Neural progenitor cell (in vitro differentiated cells): ENCODE measurements around the gene HYPK. TPM values are rescaled to one million over a fixed set of nuclear protein-coding genes. Genes with fewer than 3 reads are reported as not detected.
A peak's percentile ranks its signal among the peaks of the same experiment; 100 is the strongest.

ENCODE experiments used
- DNase-seq: peaks from one replicate; pipeline ENCODE4 v3.0.0-alpha.2; 2016; ENCODE audit warnings: low spot score
- H2AFZ ChIP-seq: fragments of 200-600 bp; sonication (generic); replicated peaks from 2 replicates; pipeline ENCODE4 v1.6.1; 2016; ENCODE audit warnings: antibody characterized with exemption
- H3F3A ChIP-seq: fragments of 200-600 bp; sonication (generic); 2 replicates; pipeline ENCODE4 v1.6.1; 2016; ENCODE audit warnings: antibody characterized with exemption, low read depth
- H3K27ac ChIP-seq: fragments of 200-600 bp; sonication (generic); 2 replicates; pipeline ENCODE4 v1.5.1; 2016; ENCODE audit warnings: mild to moderate bottlenecking
- H3K27me3 ChIP-seq: fragments of 200-600 bp; sonication (generic); 2 replicates; pipeline ENCODE4 v1.6.1; 2016; ENCODE audit warnings: mild to moderate bottlenecking, moderate library complexity
- H3K36me3 ChIP-seq: fragments of 200-600 bp; sonication (generic); 2 replicates; pipeline ENCODE4 v1.5.1; 2016
- H3K4me1 ChIP-seq: fragments of 200-600 bp; sonication (generic); 2 replicates; pipeline ENCODE4 v1.6.1; 2016; ENCODE audit warnings: mixed run types
- H3K4me2 ChIP-seq: fragments of 200-600 bp; sonication (generic); 2 replicates; pipeline ENCODE4 v1.6.1; 2016
- H3K4me3 ChIP-seq: fragments of 200-600 bp; sonication (generic); 2 replicates; pipeline ENCODE4 v1.5.1; 2016
- H3K79me2 ChIP-seq: fragments of 200-600 bp; sonication (generic); 2 replicates; pipeline ENCODE4 v1.6.1; 2016; ENCODE audit warnings: low read depth
- H3K9ac ChIP-seq: fragments of 200-600 bp; sonication (generic); 2 replicates; pipeline ENCODE4 v1.6.1; 2016
- H3K9me3 ChIP-seq: fragments of 200-600 bp; sonication (generic); 2 replicates; pipeline ENCODE4 v1.5.1; 2016; ENCODE audit warnings: low read depth
- H4K20me1 ChIP-seq: fragments of 200-600 bp; sonication (generic); 2 replicates; pipeline ENCODE4 v1.6.1; 2016; ENCODE audit warnings: low read depth
- H3K27ac Mint-ChIP-seq: 3 replicates; pipeline ENCODE4 v1.8.0; 2021; ENCODE audit warnings: mixed read lengths
- H3K27me3 Mint-ChIP-seq: 2 replicates; pipeline ENCODE4 v1.8.0; 2022; ENCODE audit warnings: low read depth, mild to moderate bottlenecking, inconsistent platforms, moderate library complexity, mixed read lengths; ENCODE audit not compliant: insufficient read depth
- H3K36me3 Mint-ChIP-seq: 3 replicates; pipeline ENCODE4 v1.8.0; 2021; ENCODE audit warnings: mixed read lengths
- H3K4me1 Mint-ChIP-seq: 3 replicates; pipeline ENCODE4 v1.8.0; 2021; ENCODE audit warnings: mixed read lengths
- H3K4me3 Mint-ChIP-seq: 3 replicates; pipeline ENCODE4 v1.8.0; 2021; ENCODE audit warnings: mild to moderate bottlenecking, moderate library complexity, mixed read lengths
- H3K9me3 Mint-ChIP-seq: 3 replicates; pipeline ENCODE4 v1.8.0; 2020; ENCODE audit warnings: mixed read lengths
- EZH2 ChIP-seq: fragments of 200-600 bp; sonication (generic); IDR thresholded peaks from 2 replicates; pipeline ENCODE4 v1.6.1; 2017; ENCODE audit warnings: antibody characterized with exemption, mild to moderate bottlenecking, moderate library complexity
- EZH2phosphoT487 ChIP-seq: fragments of 200-600 bp; sonication (generic); IDR thresholded peaks from 2 replicates; pipeline ENCODE4 v1.6.1; 2017; ENCODE audit warnings: antibody characterized with exemption
- total RNA-seq: library from RNA; depleted of rRNA; stranded (reverse); fragments of >200 nt; gene quantifications from 2 replicates; pipeline ENCODE4 v1.2.3, GENCODE V29; 2015; ENCODE audit warnings: low replicate concordance
- TF ChIP-seq, protein P1 (sequence below): fragments of 200-600 bp; sonication (generic); IDR thresholded peaks from 2 replicates; pipeline ENCODE4 v1.5.1; 2017; ENCODE audit warnings: antibody characterized with exemption, mild to moderate bottlenecking

The HYPK gene
- total RNA-seq, 1 donor from 2014 or later = 8.3 TPM

- TF ChIP-seq EZH2phosphoT487 (no peak), EZH2 (no peak)
- TF ChIP-seq, protein P1, sequence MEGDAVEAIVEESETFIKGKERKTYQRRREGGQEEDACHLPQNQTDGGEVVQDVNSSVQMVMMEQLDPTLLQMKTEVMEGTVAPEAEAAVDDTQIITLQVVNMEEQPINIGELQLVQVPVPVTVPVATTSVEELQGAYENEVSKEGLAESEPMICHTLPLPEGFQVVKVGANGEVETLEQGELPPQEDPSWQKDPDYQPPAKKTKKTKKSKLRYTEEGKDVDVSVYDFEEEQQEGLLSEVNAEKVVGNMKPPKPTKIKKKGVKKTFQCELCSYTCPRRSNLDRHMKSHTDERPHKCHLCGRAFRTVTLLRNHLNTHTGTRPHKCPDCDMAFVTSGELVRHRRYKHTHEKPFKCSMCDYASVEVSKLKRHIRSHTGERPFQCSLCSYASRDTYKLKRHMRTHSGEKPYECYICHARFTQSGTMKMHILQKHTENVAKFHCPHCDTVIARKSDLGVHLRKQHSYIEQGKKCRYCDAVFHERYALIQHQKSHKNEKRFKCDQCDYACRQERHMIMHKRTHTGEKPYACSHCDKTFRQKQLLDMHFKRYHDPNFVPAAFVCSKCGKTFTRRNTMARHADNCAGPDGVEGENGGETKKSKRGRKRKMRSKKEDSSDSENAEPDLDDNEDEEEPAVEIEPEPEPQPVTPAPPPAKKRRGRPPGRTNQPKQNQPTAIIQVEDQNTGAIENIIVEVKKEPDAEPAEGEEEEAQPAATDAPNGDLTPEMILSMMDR = no peak
- H3K36me3 Mint-ChIP-seq = peaks cover 48% of the 10 kb centered on the region
These were observed 36.5 kb upstream of the HYPK start for GRCh38 chr15:43763819-43764446.

DNA sequence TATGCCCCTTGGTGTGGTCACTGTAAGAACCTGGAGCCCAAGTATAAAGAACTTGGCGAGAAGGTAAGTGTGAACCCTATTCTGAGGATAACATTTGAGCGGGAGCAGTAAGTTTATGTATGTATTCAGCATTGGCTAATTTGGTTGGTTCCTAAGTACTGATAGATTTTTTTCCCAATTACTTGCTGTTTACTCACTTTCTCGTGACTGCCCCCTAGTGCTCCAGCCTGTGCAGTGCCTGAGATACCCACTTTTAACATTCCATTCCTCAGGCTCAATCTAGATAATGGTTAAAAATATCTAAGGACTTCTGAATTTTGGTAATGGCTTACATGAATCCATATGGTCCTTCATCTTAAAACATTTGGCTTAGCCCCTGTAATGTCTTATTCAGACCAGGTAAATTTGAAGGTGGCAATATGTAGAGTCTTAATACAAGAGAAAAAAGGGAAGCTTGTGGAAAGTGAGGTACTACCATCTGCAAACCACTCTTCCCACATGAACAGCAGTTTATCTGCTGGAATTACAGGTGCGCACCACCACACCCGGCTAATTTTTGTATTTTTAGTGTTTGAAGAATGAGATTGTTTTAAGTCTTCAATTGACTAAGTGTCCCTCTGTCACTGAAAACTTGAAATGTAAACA, 30.7 kb upstream of the HYPK start:
- no peaks in the 10 kb centered on the region for H3K79me2 ChIP-seq
- H3F3A ChIP-seq = peaks cover 71% of the 10 kb centered on the region
- H3K4me3 Mint-ChIP-seq = no peak overlapping the region
- TF ChIP-seq EZH2phosphoT487 = no peak
- TF ChIP-seq EZH2 = no peak
- TF ChIP-seq, protein P1 = peak; percentile 87
- peaks cover 46% of the 10 kb centered on the region for H3K36me3 Mint-ChIP-seq
- H3K4me2 ChIP-seq = no peak overlapping the region
- H3K27ac ChIP-seq = no peak overlapping the region
- H3K4me1 Mint-ChIP-seq = no peaks in the 10 kb centered on the region
- H3K27ac Mint-ChIP-seq = no peak overlapping the region
- no peaks in the 10 kb centered on the region for H3K27me3 ChIP-seq
- H3K9me3 Mint-ChIP-seq = no peaks in the 10 kb centered on the region
- no peaks in the 10 kb centered on the region for H3K9me3 ChIP-seq
- H3K27me3 Mint-ChIP-seq = peaks cover under 1% of the 10 kb centered on the region
- H3K4me3 ChIP-seq = no peak overlapping the region
- peaks cover 5% of the 10 kb centered on the region for H4K20me1 ChIP-seq
- H3K9ac ChIP-seq = no peak overlapping the region
- H3K36me3 ChIP-seq = peaks cover 34% of the 10 kb centered on the region
- H2AFZ ChIP-seq = no peak overlapping the region
- no peaks in the 10 kb centered on the region for H3K4me1 ChIP-seq
- peak; percentile 69 for DNase-seq

More at GRCh38 chr15:43763819-43764446, 36.5 kb upstream of the HYPK start:
- Mint-ChIP-seq H3K27ac (no peak overlapping the region), H3K27me3 (no peaks in the 10 kb centered on the region), H3K4me1 (no peaks in the 10 kb centered on the region), H3K4me3 (no peak overlapping the region), H3K9me3 (no peaks in the 10 kb centered on the region)
- H3K36me3 ChIP-seq = peaks cover 5% of the 10 kb centered on the region
- H2AFZ ChIP-seq = no peak overlapping the region
- H4K20me1 ChIP-seq = peaks cover 14% of the 10 kb centered on the region
- H3K27me3 ChIP-seq = no peaks in the 10 kb centered on the region
- H3F3A ChIP-seq = peaks cover 34% of the 10 kb centered on the region
- no peak overlapping the region for H3K9ac ChIP-seq
- H3K79me2 ChIP-seq = peaks cover 8% of the 10 kb centered on the region
- no peaks in the 10 kb centered on the region for H3K9me3 ChIP-seq
- H3K4me1 ChIP-seq = no peaks in the 10 kb centered on the region
- H3K4me3 ChIP-seq = no peak overlapping the region
- H3K4me2 ChIP-seq = no peak overlapping the region
- no peak overlapping the region for H3K27ac ChIP-seq
- DNase-seq = no peak

- peaks cover 83% of the 10 kb centered on the region for H3F3A ChIP-seq
- no peak overlapping the region for H3K27ac ChIP-seq
- H3K4me3 ChIP-seq = no peak overlapping the region
- H3K27me3 Mint-ChIP-seq = peaks cover 5% of the 10 kb centered on the region
- peaks cover 34% of the 10 kb centered on the region for H3K36me3 ChIP-seq
- no peaks in the 10 kb centered on the region for H3K9me3 ChIP-seq
- H3K36me3 Mint-ChIP-seq = peaks cover 35% of the 10 kb centered on the region
- H3K27me3 ChIP-seq = peaks cover 14% of the 10 kb centered on the region
- TF ChIP-seq, protein P1 = no peak
- no peak for TF ChIP-seq EZH2
- TF ChIP-seq EZH2phosphoT487 = no peak
- H2AFZ ChIP-seq = no peak overlapping the region
- DNase-seq = no peak
- H3K4me2 ChIP-seq = no peak overlapping the region
- no peak overlapping the region for H3K27ac Mint-ChIP-seq
- H4K20me1 ChIP-seq = peaks cover 16% of the 10 kb centered on the region
- no peaks in the 10 kb centered on the region for H3K9me3 Mint-ChIP-seq
- H3K4me1 ChIP-seq = no peaks in the 10 kb centered on the region
- no peaks in the 10 kb centered on the region for H3K4me1 Mint-ChIP-seq
- H3K9ac ChIP-seq = no peak overlapping the region
- H3K4me3 Mint-ChIP-seq = no peak overlapping the region
- H3K79me2 ChIP-seq = no peaks in the 10 kb centered on the region
These were observed 28.6 kb upstream of the HYPK start for GRCh38 chr15:43771816-43772215.
